Muscle layer of duodenum (tissue), 2 donors: Measurements from ENCODE around the gene PVALB.
A peak's percentile ranks its signal among the peaks of the same experiment; 100 is the strongest.

Source experiments
- H3K27ac ChIP-seq: one replicate; pipeline ENCODE4 v1.7.0; 2013; ENCODE audit warnings: mild to moderate bottlenecking, low read length
- H3K27me3 ChIP-seq: one replicate; pipeline ENCODE4 v1.7.0; 2013; ENCODE audit warnings: low read depth, mild to moderate bottlenecking, control low read depth, low read length
- H3K36me3 ChIP-seq, 2 donors: one replicate each; pipeline ENCODE4 v1.7.0; 2013; ENCODE audit warnings: low read length in 2 of 2, control low read depth in 1 of 2, mild to moderate bottlenecking in 1 of 2; ENCODE audit not compliant: insufficient read depth in 2 of 2, control insufficient read depth in 1 of 2
- H3K4me1 ChIP-seq, 2 donors: one replicate each; pipeline ENCODE4 v1.7.0; 2013; ENCODE audit warnings: low read length in 2 of 2, mild to moderate bottlenecking in 2 of 2, control low read depth in 1 of 2, moderate library complexity in 1 of 2; ENCODE audit not compliant: insufficient read depth in 2 of 2, control insufficient read depth in 1 of 2
- H3K4me3 ChIP-seq, 2 donors: one replicate each; pipeline ENCODE4 v1.7.0; 2013; ENCODE audit warnings: low read length in 2 of 2, low read depth in 1 of 2, mild to moderate bottlenecking in 1 of 2
- H3K9me3 ChIP-seq, 2 donors: one replicate each; pipeline ENCODE4 v1.7.0; 2013; ENCODE audit warnings: low read length in 2 of 2, control low read depth in 1 of 2, mild to moderate bottlenecking in 1 of 2; ENCODE audit not compliant: control insufficient read depth in 1 of 2
- donor health status: healthy.

PVALB gene

DNA sequence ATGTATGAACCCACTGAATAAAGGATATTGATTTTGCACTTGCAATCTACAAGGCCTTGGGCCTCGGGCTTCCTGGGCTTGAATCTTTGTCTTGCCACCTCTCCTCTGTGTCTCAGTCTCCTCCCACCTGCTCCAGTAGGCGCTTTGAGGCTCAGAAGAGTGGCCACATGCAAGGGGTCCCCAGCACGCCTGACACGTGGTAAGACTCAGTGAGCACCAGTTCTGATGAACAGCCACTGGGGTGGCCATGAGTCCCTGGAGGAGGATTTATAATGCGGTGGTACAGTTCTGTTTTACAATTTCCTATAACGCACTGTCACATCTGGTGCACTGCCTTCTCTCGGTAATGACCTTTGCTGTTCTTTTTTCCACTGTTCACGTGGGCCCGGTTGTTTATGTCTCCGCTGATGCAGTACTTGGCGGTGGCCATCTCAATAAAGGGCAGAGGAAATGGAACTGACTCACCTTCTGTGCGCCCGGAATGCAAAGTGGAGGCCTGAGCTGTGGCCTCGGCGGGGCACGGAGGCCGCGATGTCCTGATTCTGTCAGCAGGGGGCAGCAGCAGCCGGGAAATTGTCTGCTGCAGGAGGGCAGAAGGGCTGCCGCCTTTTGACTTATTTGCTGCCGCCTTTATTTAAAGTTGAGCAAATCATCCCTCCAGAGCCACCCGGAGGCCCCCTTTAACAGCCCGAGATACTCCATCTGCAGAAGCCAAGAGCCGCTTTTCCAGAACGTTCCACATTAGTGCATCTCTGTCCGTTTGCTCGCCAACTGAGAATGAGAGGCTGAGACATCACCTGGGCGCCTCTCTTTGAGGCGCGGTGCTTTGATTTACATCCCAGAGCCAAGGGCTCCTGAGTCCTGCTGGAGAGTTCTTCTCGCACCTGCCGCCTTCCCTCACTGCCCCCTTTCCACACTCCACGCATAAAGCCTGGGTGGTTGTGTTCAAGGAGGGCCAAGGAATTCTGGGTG is 34.9 kb downstream of the PVALB start:
- peak overlapping the region; percentile 19 for H3K27ac ChIP-seq
- no peak overlapping the region for H3K4me3 ChIP-seq
- H3K27me3 ChIP-seq: no peaks in the 10 kb centered on the region
- H3K36me3 ChIP-seq: no peaks in the 10 kb centered on the region
- H3K9me3 ChIP-seq: no peaks in the 10 kb centered on the region
- peaks cover 7 to 12% of the 10 kb centered on the region in 2 donors for H3K4me1 ChIP-seq

DNA sequence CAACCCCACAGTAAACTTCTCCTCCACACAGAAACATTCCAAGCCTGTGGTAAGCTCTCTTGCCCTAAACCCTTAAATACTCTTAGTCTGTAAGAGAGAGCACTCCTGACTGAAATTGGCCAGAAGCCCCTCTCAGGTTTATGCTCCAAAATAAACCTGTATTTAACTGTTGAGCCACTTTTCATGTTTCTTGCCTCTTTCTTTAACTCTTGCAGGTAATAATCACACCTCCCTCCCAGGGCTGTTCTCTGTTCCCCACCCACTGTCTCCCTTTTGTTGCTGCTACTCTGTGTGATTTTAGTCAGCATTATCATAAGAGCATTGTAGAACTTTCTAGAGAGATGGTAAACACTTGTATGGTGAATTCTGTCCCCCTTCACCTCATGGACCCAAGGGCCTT is 38.8 kb downstream of the PVALB start:
- Histone ChIP-seq H3K4me1 (peaks cover 17 to 28% of the 10 kb centered on the region in 2 donors), H3K36me3 (no peaks in the 10 kb centered on the region), H3K27ac (no peak overlapping the region), H3K27me3 (no peaks in the 10 kb centered on the region), H3K9me3 (no peaks in the 10 kb centered on the region), H3K4me3 (no peak overlapping the region)

DNA sequence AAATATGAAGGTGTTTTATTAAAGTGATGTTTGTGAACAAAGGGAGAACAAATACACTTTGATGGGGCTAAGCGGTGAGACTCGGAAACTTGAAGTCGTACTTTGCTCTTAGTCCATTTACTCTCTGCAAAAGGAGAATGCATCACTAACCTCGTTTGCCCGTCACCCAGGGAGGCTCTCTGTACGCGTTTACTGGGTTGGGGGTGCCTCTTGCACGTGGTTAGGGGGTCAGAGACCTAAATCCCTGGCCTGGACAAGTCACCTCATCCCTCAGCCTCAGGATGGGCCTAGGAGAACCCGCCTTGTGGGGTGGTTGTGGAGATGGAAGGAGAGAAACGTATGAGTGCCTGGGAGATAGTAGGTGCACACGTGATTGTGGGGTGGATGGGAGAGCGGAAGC is 40.1 kb downstream of the PVALB start:
- H3K36me3 ChIP-seq: peaks cover 0 to 4% of the 10 kb centered on the region in 2 donors
- no peaks in the 10 kb centered on the region for H3K27me3 ChIP-seq
- H3K4me1 ChIP-seq: peaks cover 15 to 18% of the 10 kb centered on the region in 2 donors
- H3K9me3 ChIP-seq: no peaks in the 10 kb centered on the region
- H3K27ac ChIP-seq: no peak overlapping the region
- peak overlapping the region; percentile 51 to 75 for H3K4me3 ChIP-seq

DNA sequence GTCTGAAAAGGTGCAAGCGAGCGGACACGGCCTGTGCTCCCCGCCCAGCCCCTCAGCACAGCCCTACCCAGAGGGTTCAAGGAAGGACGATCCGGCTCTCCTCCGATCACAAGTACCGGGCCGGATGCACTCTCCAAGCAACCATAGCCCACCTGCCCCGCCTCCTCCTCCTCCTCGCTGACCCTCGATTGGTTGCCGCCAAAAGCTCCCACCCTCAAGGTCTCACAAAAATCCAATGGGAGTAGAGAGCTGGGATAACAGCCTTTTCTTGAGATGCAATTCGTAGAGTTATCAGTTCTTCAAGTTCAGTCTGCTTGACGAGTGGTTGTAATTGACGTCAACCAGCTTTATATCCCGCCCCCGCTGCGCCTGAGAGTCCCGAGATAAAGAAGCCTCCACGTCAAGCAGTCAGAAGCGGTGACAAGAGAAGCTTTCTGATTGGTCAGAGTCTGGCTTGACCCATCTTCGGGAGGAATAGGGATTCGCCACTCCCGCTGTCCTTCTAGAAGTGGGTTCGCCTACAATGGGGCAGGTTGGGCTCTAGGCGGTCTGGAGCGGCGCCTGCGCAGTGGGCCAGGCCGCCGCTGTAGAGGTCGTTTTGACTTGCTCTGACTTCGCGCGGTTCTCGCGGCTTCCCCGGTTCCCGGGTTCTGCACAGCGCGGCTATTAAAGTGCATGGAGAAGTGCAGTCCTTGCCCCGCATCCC is 40.7 kb downstream of the PVALB start, which contains the start of gene IFT27:
Gene IFT27 (minus strand): TSS at position 156 of the 706 bp plus-strand sequence. CDS start 412 bp downstream, outside the sequence.
- peaks cover 0 to 4% of the 10 kb centered on the region in 2 donors for H3K36me3 ChIP-seq
- H3K4me3 ChIP-seq: peak within 1 kb of the TSS; percentile 72 to 75
- no peak within 1 kb of the TSS for H3K27ac ChIP-seq
- no peaks in the 10 kb centered on the region for H3K9me3 ChIP-seq
- no peaks in the 10 kb centered on the region for H3K27me3 ChIP-seq
- H3K4me1 ChIP-seq: peaks cover 11 to 16% of the 10 kb centered on the region in 2 donors

DNA sequence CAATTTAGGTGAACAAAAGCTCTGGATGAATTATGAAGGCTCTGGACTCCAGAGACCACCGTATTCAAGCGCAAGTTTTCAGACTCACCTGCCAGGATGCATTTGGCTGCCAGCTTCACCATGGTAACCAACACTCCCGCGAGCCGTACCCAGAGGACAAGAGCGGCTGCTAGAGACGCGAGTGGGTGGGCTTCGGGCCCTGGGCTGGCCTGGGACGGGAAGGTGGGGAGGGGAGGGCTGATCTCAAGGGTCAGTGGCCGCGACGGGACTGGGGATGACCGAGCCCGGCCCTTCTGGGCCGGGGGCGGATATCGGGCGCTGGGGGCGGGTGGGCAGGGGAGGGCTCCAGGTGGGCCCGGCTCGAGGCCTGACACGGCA is 41.3 kb downstream of the PVALB start:
- no peaks in the 10 kb centered on the region for H3K27me3 ChIP-seq
- peak overlapping the region; percentile 72 to 75 for H3K4me3 ChIP-seq
- H3K27ac ChIP-seq: no peak overlapping the region
- no peaks in the 10 kb centered on the region for H3K9me3 ChIP-seq
- H3K4me1 ChIP-seq: peaks cover 11 to 16% of the 10 kb centered on the region in 2 donors
- H3K36me3 ChIP-seq: peaks cover 0 to 4% of the 10 kb centered on the region in 2 donors

DNA sequence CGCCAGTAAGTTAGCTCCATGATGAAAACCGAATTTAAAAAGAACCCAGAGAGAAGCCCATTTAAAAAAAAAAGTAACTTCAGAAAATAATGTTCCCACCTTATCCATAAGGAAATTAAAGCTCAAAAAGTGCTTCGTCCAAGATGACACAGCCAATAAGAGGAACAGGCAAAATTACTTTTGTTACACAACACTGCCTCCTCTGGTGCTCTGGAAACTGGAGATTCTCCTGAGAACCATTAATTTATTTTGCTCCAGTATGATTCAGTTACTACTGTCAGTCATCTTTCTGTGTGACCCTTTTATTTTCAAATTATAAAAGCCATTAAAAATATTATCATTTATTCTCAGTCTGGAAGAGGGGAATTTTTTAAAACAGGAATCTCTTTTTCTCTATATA is 42.9 kb downstream of the PVALB start:
- H3K4me3 ChIP-seq: no peak overlapping the region
- H3K27ac ChIP-seq: no peak overlapping the region
- H3K36me3 ChIP-seq: peaks cover 0 to 4% of the 10 kb centered on the region in 2 donors
- H3K4me1 ChIP-seq: peaks cover 11 to 16% of the 10 kb centered on the region in 2 donors
- no peaks in the 10 kb centered on the region for H3K9me3 ChIP-seq
- no peaks in the 10 kb centered on the region for H3K27me3 ChIP-seq

DNA sequence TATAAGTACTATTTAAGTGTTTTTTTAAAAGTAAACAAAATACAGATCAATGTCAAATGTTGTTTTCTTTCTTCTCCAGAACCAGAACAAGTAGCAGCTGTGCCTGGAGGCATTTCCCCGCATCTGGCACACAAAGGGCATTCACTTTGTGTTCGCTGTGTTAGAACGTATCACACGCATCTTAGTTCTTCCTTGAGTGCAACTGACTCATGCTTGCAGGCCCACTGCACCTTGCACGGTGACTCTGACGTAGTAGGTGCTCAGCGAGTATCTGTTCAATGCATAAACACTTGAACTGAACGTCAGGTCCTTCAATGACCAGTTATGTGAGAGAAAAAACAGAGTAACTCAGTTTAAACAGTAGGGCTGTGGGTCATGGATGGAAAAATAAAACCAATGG is 44.4 kb downstream of the PVALB start:
- Histone ChIP-seq H3K4me1 (peaks cover 11 to 16% of the 10 kb centered on the region in 2 donors), H3K27ac (no peak overlapping the region), H3K9me3 (no peaks in the 10 kb centered on the region), H3K4me3 (no peak overlapping the region), H3K36me3 (peaks cover 0 to 5% of the 10 kb centered on the region in 2 donors), H3K27me3 (no peaks in the 10 kb centered on the region)

DNA sequence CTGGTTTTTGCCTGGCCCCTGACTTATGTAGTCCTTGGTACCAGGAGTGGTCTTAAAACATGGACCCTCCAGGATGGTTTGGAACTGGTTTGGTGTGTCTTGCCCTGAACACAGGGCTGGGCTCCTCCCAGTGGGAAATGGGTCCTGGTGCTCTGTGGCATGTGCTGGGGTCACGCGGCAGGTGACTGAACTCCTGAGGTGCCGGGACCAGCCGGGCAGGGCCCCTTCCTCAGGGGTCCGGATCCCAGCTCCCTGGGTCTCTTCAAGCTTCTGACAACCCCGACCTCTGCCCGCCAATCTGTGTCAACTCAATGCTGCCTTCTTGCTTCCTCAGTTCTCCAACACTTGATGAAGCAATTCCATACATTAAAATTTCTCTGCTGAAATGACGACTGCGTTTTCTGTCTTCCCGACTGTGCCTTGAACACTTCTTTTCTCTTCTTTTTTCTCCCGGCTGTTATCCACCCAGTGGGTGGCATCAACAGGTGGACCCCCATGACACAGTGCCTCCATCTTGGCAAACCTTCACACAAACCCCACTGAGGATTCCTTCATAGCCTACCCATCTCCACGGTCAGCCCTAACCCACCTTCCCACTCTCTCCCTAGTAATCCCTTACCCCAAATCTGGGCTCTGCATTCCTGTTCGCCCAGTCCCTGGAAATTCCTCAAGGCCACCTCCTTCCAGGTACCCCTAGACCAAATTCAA is 45.3 kb downstream of the PVALB start:
- no peaks in the 10 kb centered on the region for H3K9me3 ChIP-seq
- H3K4me1 ChIP-seq: peaks cover 6 to 11% of the 10 kb centered on the region in 2 donors
- H3K4me3 ChIP-seq: no peak overlapping the region
- no peak overlapping the region for H3K27ac ChIP-seq
- no peaks in the 10 kb centered on the region for H3K27me3 ChIP-seq
- peaks cover 0 to 11% of the 10 kb centered on the region in 2 donors for H3K36me3 ChIP-seq

DNA sequence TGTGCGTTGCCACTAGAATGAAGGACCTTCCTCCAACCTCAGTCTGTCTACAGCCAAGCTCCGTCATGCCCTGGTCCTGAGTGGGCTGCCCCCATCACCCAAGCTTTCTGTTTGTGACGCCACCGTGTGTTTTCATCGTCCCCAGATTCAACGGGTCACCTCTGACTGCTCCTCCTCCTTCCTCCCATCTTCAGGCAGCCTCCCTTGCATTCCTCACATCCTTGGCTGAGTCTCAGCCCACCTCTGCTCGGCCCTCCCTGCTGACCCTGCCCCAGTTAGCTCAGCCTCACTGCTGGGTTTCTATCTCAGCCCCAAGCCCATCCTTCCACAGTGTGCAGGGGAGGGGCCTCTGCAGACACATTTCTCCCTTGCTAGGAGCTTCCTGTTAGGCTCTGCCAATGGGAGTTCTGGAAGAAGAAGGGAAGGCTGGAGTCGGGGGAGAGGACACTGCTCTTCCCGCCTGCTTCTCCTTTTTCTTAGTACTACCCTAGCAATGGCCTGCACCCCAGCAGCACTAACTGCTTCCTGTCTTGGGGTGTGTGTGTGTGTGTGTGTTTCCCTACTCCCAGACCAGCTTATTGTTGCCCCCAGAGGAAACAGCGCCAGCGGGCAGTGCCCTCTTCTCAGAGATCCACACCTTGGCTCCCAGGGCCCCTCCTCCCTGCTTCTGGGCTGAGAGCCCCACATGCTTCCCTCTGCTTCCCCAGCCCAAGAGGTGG is 46.2 kb downstream of the PVALB start:
- H3K9me3 ChIP-seq: no peaks in the 10 kb centered on the region
- H3K4me3 ChIP-seq: no peak overlapping the region
- H3K27me3 ChIP-seq: no peaks in the 10 kb centered on the region
- H3K36me3 ChIP-seq: peaks cover 0 to 18% of the 10 kb centered on the region in 2 donors
- H3K4me1 ChIP-seq: peaks cover 5 to 10% of the 10 kb centered on the region in 2 donors
- H3K27ac ChIP-seq: no peak overlapping the region

DNA sequence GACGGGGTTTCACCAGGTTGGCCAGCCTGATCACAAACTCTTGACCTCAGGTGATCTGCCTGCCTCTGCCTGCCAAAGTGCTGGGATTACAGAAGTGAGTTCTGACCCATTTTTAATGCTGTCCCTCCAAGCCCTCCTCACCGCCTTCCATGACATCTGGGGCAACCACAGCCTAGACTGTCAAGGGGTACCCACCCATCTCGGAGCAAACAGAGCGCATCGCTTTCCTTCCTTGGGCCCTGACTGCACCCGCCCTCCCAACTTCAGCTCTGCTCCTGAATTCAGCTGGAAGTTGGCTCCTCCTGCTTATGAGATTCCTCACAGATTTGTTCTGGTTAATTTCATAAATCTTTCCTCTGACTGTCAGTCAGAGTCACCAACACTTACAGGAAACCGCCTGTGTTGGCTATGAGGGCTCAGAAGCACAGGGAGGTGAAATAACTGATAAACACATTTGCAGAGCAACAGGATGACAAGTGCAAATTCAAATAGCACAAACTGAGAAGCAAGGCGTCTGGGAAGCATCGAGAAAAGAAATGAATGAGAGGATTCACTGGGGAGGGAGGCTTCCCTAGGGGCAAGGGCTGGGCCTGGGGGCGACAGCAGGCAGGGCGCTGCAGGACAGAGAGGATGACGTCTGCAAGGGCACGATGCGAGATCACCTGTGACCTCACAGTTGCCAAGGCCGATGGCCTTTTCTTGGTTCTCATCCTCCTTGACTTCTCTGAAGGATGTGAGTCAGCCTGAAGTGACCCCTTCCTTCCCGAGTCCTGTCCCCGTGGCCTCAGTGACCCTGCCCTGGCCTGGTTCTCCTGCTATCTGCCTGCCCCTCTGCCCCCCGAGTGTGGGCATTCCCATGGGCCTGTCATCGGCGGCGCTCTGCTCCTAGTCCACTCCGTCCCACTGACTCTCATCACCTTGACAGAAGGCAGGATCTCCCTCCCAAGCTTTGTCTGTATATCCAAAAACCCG is 47.0 kb downstream of the PVALB start:
- no peak overlapping the region for H3K27ac ChIP-seq
- peaks cover 0 to 21% of the 10 kb centered on the region in 2 donors for H3K36me3 ChIP-seq
- H3K27me3 ChIP-seq: no peaks in the 10 kb centered on the region

More for the DNA sequence above, 47.0 kb downstream of the PVALB start:
- Histone ChIP-seq H3K4me1 (peaks cover 1 to 3% of the 10 kb centered on the region in 2 donors), H3K9me3 (no peaks in the 10 kb centered on the region), H3K4me3 (no peak overlapping the region)
